ENCODE measurements around the gene GFPT1.

GFPT1 gene

DNA sequence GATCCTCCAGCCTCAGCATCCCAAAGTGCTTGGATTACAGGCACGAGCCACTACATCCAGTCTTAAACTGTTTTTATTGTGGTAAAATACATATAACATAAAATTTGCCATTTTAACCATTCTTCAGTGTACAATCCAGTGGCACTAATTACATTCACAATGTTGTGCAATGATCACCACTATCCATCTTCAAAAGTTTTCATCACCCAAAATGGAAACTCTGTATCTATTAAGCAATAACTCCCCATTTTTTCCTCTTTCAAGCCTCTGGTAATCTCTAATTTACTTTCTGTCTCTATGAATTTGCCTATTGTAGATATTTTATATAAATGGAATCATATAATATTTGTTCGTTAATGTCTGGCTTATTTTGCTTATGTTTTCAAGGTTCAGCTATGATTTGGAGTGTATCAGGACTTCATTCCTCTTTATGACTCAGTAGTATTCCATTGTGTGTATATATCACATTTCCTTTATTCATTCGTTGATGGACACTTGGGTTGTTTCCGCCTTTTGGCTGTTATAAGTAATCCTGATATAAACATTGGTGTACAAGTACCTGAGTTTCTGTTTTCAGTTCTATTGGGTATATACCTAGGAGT is 71.8 kb downstream of the GFPT1 start:
- no peak for DNase-seq

DNA sequence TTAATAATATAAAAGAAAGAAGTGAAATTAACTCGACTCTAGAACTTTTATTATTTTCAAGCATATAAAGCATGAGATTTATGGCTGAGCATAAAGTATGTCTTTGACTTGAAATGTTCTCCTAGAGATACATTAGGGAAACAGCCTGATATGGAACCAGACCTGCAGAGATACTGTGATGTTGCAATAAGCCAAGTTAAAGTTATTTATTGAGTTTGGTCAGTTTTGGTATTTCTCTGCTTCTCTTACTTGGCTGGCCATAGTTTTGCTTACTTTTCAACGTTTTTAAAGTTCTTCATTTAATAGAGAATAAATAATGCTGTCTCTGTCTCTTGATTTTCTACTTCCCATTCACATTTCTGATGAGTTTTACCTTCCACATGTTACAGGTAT is 76.0 kb downstream of the GFPT1 start:
- DNase-seq: no peak

DNA sequence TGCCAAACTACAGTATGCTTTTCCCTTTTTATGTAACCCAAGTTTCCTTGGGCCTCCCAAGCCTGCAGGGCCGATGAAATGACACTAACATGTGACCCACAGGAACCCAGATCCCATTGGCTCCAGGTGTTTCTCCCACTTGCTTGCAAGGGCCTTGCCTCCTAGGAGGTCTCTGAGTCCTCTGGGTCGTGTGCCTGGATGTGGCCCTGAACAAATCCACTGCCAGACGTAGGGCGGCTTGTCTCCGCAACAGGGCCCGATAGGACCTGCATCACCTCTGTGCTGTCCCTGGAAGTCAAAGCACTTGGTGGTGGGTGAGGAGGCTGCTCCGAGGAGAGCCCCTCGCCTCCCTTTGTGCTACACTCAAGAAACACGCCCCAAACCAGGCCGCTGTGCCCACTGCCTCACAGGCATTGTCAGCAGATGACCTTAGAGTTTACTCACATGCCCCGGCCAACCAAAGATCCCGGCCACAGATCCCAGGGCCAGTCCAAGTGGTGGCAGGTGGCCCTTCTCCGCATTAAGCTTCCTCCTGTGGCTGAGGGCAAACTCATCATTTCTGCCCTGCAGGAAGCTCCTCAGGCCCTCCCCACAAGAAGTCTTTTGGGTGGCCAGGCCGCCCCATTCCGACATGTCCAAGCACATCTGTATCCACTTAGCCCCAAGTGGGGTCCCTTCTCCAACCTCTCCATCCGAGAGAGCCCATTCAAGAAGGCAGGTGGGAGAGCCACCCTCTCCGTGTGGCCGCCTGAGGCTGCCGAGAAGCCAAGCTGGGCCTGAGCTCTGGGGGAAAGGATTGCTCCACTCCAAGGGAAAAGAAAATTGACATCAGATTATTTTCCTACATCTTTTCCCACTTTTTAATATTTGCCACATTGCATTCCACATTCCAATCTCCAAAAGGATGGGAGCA is 76.7 kb downstream of the GFPT1 start:
- DNase-seq: no peak

DNA sequence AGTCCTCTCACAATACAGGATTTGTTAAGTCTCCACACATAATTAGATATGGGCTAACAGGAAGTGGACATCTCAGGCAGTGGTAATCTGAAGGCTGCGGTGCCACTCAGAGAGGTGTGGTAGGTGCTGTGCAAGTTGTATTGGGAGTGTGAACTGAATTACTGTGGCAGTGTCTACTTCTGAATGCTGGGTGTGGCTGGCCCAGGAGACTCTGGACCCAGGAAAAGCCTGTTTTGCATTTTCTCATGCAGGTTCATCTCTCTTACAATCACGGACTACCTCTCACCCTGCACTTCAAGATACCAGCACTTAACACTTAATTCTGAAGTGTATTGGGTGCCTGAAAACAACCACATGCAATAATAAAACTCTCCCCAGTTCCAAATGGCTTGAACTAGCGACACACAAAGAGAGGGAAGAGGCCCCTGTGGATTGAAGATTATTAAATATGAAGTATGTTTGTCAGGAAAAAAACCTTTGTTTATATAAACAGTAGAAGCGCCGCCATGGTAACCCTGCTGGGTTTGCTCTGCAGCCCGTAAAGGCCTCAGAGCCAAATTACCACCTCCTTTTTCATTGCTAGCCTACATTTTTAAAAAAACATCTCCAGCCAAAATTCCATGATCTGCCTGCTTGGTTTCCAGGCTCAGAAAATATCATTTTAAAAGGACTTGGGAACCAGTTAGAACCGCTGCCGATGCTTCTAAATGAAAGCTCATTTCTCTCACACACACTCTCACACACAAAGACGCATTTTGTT is 77.5 kb downstream of the GFPT1 start:
- no peak for DNase-seq

DNA sequence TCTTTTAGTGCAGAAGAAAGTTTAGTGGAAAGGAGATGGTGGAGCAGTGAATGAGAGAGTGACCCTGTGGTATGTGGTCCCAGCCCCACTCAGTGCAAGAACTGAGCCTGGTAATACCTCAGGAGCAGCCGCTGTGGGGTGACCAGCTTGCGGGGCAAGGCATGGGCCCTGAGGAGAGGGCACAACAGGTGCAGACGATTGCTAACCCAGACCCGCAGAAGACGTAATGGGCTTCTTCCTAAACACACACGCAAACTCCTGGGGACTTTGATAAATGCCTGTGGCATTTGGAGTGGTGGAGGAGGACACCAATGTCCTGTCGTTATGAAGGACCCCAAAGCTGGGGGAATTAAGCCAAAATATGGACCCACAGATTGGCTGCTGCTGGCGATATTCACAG is 78.7 kb downstream of the GFPT1 start:
- DNase-seq: no peak

GRCh38 chr2:69307579-69308064 is 79.4 kb downstream of the GFPT1 start:
- no peak for DNase-seq

GRCh38 chr2:69306822-69307578 is 80.0 kb downstream of the GFPT1 start:
- DNase-seq: peak in 10 of 14 donors; percentile 1 to 77 (median 41)

DNA sequence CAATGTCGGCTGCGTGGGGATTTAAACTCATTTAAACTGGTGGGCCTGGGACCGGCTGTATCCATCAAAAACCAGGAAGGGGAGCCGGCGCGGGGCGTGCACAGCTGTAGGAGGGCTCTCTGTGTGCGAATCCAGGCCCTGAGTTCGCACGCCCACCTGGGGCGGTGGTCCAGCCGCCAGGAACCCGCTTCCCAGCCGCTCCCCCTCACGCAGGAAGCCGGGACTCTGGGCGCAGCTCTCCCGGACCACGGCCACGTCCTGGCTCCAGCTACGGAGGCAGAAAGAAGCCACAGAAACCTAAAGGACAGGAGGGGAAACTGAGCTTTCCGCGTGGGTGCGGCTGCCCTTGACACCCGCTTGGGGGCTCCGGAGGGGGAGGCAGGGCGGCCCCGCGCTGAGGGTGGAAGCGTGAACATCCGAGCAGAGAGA is 80.6 kb downstream of the GFPT1 start:
- DNase-seq: peak in 1 of 14 donors; percentile 44

DNA sequence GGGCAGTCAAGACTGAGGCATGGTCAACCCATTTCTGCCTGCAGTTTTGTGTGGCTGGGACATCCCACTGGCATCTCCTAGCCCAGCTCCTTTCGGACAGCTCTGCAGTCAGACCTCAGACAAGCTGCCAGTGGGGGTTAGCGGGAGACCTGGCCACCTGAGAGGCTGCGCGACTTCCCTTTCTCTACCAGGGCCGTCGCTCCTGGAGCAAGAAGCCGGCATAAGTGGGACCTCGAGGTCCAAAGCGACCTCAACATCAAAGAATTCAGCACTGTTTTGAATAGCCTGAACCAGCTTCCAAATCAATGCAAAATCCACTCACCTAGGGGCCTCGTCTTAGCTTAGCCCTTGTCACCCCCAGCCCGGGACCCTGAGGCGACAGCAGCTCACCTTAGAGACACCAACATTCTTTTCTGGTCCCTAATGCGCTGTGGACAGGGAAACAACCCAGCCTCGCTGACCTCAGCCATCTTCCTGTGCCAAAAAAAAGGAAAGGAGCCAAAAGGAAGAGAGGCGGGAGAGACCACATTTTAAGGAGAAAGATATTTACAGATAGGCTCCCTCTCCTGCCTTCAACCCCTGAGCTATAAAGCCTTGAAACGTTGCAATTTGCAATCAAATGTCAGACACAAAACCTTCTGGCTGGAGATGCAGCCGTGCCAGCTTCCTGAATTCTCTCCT is 81.2 kb downstream of the GFPT1 start:
- no peak for DNase-seq

GRCh38 chr2:69305166-69305565 is 81.9 kb downstream of the GFPT1 start:
- DNase-seq: no peak

- no peak for DNase-seq
Measured at GRCh38 chr2:69304656-69305055, 82.4 kb downstream of the GFPT1 start.

- no peak for DNase-seq
Measured at GRCh38 chr2:69300650-69301049, 86.4 kb downstream of the GFPT1 start.

DNA sequence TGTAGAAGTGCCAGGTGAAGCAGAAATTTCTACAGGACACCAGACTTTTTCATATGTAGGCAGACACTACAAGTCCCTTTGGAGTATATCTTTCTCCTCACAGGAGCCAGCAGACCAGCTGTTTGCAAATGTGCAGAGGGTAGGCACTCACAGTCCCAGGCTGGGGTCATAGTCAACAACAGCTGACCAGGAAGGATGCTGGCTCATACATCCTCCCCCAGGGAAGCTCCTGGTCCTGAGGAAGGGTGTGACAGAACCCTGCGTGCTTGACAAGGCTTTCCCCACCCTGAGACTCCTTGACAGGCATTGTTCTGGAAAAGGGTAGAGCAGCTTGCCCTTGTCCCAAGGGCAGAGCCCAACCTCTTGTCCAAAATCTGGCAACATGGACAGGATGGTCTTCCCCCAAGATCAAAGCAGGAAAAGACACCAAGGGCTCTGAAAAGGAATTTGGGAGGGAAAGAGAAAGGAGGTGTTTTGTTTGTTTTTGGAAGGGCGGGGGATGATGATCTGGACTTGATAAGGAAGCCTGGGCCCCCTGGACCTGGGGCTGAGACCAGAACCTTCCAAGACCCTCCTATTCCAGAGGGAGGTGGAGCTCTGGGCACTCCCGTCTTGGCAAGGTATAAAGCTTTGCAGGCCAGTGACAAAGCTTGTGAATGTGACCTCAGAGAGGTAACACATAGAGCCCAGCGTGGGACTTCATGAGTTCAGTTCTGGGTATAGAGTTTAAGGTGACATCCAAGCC is 87.1 kb downstream of the GFPT1 start:
- no peak for DNase-seq

GRCh38 chr2:69298862-69299261 is 88.2 kb downstream of the GFPT1 start:
- DNase-seq: no peak

DNA sequence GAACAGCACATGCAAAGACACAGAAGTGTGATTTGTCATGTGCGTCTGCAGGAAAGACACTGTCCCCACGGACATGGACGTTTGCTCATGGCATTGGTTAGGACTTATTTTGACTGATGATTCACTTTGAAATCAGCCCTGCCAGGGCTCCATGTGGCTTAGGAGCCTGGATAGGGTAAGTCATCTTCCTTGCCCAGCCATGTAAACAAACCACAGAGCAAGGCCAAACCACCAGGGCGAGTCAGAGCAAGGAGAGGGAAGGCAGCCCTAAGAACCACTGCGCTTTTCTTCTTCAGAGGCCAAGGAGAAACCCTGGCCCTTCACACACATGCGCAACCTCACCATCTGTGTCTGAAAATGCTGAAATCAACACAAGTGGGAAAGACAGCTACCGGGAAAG is 88.8 kb downstream of the GFPT1 start:
- DNase-seq: no peak

- DNase-seq: no peak
Measured at GRCh38 chr2:69297216-69297615, 89.8 kb downstream of the GFPT1 start.

DNA sequence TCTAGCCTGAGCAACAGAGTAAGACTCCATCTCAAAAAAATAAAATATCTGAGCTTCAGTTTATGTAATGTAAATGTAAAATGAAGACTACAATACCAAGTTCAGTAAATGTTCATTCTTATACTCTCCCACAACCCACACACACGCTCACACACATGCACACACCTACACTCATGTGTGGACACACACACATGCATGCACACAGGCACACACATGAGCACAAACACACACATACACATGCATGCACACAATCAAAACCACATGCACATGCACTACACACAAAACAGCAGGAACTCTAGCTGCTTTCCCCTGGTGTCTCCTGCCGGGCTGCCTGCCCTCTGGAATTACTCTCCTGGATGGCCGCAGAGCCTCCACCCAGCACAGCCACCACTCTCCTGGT is 90.6 kb downstream of the GFPT1 start:
- DNase-seq: no peak

DNA sequence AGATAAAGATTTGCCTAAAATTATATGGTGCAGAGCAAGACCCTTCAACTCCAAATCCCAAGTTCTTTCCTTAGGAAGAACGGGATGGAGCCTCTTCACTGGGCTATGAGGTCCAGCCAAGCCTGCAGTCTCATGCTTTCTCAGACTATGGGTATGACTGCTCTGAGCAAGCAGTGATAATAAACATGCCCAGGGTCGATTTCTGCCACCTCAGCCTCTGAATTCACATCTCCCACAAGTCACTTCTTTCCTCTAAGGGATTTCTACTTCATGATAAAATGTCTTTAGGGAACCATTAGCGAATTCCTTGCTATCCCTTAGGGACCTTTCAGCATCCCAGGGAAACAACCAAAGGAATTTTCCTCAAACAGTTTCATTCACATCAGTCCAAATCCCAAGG is 94.8 kb downstream of the GFPT1 start:
- no peak for DNase-seq

DNA sequence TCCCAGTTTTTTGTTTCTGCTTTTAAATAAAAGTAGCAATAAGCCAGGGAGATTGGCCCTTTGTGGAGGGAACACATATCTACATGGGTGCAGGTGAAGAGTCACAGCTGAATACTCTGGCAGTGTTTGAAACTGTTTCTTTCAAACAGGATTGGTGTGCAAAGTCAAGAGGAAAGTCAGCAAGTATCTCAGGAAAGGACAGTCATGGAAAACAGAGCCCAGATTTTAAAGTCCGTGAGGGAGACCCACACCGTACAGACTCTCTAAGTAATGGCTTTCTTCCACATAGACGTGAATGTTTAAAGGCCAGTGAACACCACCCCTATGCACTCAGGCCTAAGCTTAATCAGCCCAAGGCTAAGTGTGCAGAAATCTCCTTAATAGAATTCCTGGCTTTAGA is 95.3 kb downstream of the GFPT1 start:
- no peak for DNase-seq

GRCh38 chr2:69291004-69291650 is 95.9 kb downstream of the GFPT1 start:
- DNase-seq: no peak

DNA sequence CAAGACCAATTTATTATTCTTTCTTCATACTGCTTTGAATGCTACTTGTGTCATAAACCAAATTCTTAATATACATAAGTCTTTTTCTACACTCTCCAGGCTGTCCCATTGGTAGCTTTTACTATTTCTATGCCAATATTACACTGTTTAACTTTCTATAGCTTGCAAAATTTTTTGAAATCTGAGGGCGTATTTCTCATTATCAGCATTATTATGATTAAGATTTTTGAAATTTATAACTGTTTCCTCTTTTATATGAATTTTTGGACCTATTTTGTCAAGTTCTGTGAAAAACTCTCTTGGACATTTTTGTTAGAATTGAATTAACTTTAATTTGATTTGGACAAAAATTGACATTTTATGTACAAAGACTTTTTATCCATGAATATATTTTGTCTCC is 98.6 kb downstream of the GFPT1 start:
- DNase-seq: no peak

All from C1 segment of cervical spinal cord (tissue), 14 donors.